Small intestine (tissue), 7 donors: ENCODE data around the gene PPA1. TPM values are rescaled to one million over a fixed set of nuclear protein-coding genes. Genes with fewer than 3 reads are reported as not detected.
A peak's percentile ranks its signal among the peaks of the same experiment; 100 is the strongest.

Experiments used
- DNase-seq, 2 donors: peaks; one replicate each; pipeline versions ENCODE4 v3.0.0 to v3.0.0-alpha.2; 2013
- FAIRE-seq: peaks from 2 replicates; lab custom pipeline; 2012; peaks lifted over from hg19 to GRCh38; lab: Jason Lieb, UNC
- H3K27ac ChIP-seq, 3 donors: one replicate each; pipeline ENCODE4 v1.5.1; 2013; ENCODE audit warnings: low read length in 2 of 3, mild to moderate bottlenecking in 2 of 3, control low read depth in 1 of 3, inconsistent platforms in 1 of 3, low read depth in 1 of 3, moderate library complexity in 1 of 3
- H3K27me3 ChIP-seq, 3 donors: one replicate each; pipeline ENCODE4 v1.6.1; 2013; ENCODE audit warnings: low read length in 3 of 3, inconsistent platforms in 1 of 3; ENCODE audit not compliant: control insufficient read depth in 3 of 3, insufficient read depth in 3 of 3
- H3K36me3 ChIP-seq, 3 donors: one replicate each; pipeline ENCODE4 v1.6.1; 2013; ENCODE audit warnings: low read length in 3 of 3, inconsistent platforms in 1 of 3, low read depth in 1 of 3, mild to moderate bottlenecking in 1 of 3, moderate library complexity in 1 of 3; ENCODE audit not compliant: control insufficient read depth in 3 of 3, insufficient read depth in 2 of 3
- H3K4me1 ChIP-seq, 3 donors: one replicate each; pipeline ENCODE4 v1.6.1; 2013; ENCODE audit warnings: low read length in 2 of 3, inconsistent platforms in 1 of 3, low read depth in 1 of 3, mild to moderate bottlenecking in 1 of 3, moderate library complexity in 1 of 3; ENCODE audit not compliant: control insufficient read depth in 3 of 3, insufficient read depth in 2 of 3
- H3K4me3 ChIP-seq, 3 donors: one replicate each; pipeline ENCODE4 v1.5.1; 2013; ENCODE audit warnings: low read length in 3 of 3, control low read depth in 1 of 3, inconsistent platforms in 1 of 3, low read depth in 1 of 3, mild to moderate bottlenecking in 1 of 3, moderate library complexity in 1 of 3
- H3K9me3 ChIP-seq, 2 donors: one replicate each; pipeline ENCODE4 v1.6.1; 2013; ENCODE audit warnings: low read depth in 1 of 2, low read length in 1 of 2; ENCODE audit not compliant: control insufficient read depth in 2 of 2, insufficient read depth in 1 of 2
- WGBS, 3 donors: extraction: QIAGEN DNeasy Blood & Tissue Kit; methylation state at CpG; one replicate each; pipeline ENCODE4 v1.1.7; 2013; 5-methylcytosine and 5-hydroxymethylcytosine counted together
- polyA plus RNA-seq, 4 donors: library from polyadenylated mRNA; stranded (reverse) in 3 of 4; unstranded in 1 of 4; fragments of 200-250 nt in 3 of 4; fragments of 120-200 nt in 1 of 4; gene quantifications; one replicate each; pipeline versions ENCODE4 v1.2.1 to v1.2.3, GENCODE V29; 2013
- donor health status: healthy with polysubstance abuse.
- donor health status: control.
- donor health status: control.
- donor health status: Bipolar disorder and iron deficiency.
- donor health status: healthy.

Gene PPA1
- polyA plus RNA-seq, 4 donors = 103 to 383 (median 203) TPM

- H3K27ac ChIP-seq = no peak overlapping the region
- FAIRE-seq (no peak), DNase-seq (no peak)
Measured at GRCh38 chr10:70271996-70272924, 39.0 kb upstream of the PPA1 start.

GRCh38 chr10:70270952-70271351 lies 37.7 kb upstream of the PPA1 start:
- FAIRE-seq (no peak), DNase-seq (no peak)
- H3K4me3 ChIP-seq = no peak overlapping the region
- peaks cover 0 to 6% (median 3%) of the 10 kb centered on the region in 3 donors for H3K4me1 ChIP-seq
- H3K27me3 ChIP-seq = no peaks in the 10 kb centered on the region
- H3K36me3 ChIP-seq = no peaks in the 10 kb centered on the region
- no peak overlapping the region for H3K27ac ChIP-seq
- 70 to 81% (median 78%) methylated on average over 2 of the region's 2 CpGs for WGBS, 3 donors
- peaks cover 0 to 2% of the 10 kb centered on the region in 2 donors for H3K9me3 ChIP-seq

More at GRCh38 chr10:70271996-70272924, 39.0 kb upstream of the PPA1 start:
- Histone ChIP-seq H3K4me3 (no peak overlapping the region), H3K4me1 (peaks cover 0 to 3% (median 2%) of the 10 kb centered on the region in 3 donors), H3K9me3 (peaks cover 0 to 2% of the 10 kb centered on the region in 2 donors), H3K27me3 (peaks cover 0 to 9% (median 0%) of the 10 kb centered on the region in 3 donors), H3K36me3 (no peaks in the 10 kb centered on the region)
- 69 to 79% (median 72%) methylated on average over 17 of the region's 17 CpGs for WGBS, 3 donors

DNA sequence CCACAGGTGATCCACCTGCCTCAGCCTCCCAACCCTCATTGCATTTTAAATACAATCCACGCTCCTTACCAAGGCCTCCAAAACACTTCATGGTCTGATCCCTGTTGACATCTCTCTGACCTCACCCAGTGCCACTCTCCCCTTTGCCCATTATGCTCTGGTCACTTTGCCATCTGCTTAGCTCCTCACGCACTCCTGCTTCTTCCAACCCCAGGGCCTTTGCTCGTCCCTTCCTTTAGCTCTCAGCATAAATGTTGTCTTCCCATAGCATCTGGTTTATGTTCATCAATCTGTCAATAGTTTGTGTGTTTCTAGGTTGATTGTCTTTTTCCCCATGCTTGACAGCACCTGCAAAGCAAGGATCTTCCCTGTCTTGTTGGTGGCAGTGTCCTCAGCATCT lies 36.5 kb upstream of the PPA1 start:
- FAIRE-seq = no peak
- Histone ChIP-seq H3K27ac (no peak overlapping the region), H3K4me3 (no peak overlapping the region), H3K4me1 (peaks cover 0 to 6% (median 3%) of the 10 kb centered on the region in 3 donors), H3K9me3 (no peaks in the 10 kb centered on the region), H3K36me3 (no peaks in the 10 kb centered on the region), H3K27me3 (no peaks in the 10 kb centered on the region)
- WGBS, 3 donors = 94 to 98% (median 96%) methylated on average over 3 of the region's 3 CpGs
- DNase-seq = no peak

DNA sequence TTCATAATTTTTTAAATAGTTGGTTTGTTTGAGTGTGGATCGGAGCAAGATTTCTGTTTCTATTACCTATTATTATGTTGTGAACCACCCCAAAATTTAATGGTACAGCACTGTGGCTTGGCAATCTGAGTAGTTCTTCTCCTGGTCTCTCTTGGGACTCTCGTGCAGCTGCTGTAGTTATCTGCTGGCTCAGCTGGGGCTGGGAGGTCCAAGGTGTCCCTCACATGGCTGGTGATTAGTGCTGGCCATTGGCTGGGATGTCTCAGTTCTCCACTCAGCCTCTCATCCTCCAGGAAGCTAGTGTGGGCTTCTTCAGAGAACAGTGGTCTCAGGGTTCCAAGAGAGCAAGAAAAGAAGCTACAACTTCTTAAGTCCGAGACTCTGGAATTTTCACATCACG lies 35.1 kb upstream of the PPA1 start:
- Histone ChIP-seq H3K4me1 (peaks cover 0 to 6% (median 3%) of the 10 kb centered on the region in 3 donors), H3K27ac (no peak overlapping the region), H3K36me3 (no peaks in the 10 kb centered on the region), H3K27me3 (no peaks in the 10 kb centered on the region), H3K9me3 (no peaks in the 10 kb centered on the region), H3K4me3 (no peak overlapping the region)
- WGBS, 3 donors = 89 to 91% (median 91%) methylated on average over 4 of the region's 4 CpGs
- DNase-seq = no peak
- FAIRE-seq = no peak

DNA sequence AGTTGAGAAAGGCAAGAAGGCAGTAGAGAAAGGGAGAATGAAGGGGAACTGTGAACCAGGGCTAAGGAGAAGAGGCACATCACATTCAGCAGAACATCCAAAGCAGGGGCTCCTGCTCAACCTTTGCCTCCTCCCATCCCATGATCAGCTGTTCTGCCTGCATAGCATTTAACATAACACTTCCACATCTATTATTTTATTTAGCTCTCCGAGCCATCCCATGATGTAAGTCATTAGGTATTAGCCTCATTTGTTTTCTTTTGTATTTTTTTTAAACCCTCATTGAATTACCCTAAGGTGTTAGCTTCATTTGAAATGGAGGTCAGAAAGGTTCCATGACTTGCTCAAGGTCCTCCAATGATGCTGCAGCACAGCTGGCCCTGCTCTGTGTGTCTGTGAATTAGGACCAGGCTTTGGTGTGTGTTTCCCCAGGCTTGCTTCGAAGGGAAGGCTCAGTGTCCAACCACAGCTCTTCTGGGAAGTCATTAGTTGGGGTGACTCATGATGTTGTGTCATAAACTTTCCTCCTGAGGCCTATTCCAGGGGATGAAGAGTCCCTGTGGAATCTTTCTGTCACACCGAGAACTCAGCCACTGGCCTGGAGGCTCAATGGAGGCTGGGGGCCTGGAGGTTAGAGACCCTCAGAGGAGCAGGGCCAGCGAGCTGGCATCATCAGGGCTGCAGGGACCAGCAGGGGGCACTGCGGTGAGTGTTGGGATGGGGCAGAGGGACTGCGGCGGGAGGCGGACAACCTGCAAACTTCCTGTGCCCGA lies 34.1 kb upstream of the PPA1 start:
- peak overlapping the region in 2 of 3 donors; percentile 14 to 25 for H3K27ac ChIP-seq
- peaks cover 0 to 6% (median 0%) of the 10 kb centered on the region in 3 donors for H3K4me1 ChIP-seq
- no peaks in the 10 kb centered on the region for H3K9me3 ChIP-seq
- DNase-seq (peak; percentile 64 to 71), FAIRE-seq (no peak)
- no peaks in the 10 kb centered on the region for H3K27me3 ChIP-seq
- WGBS, 3 donors = 61 to 69% (median 69%) methylated on average over 9 of the region's 9 CpGs
- H3K36me3 ChIP-seq = no peaks in the 10 kb centered on the region
- H3K4me3 ChIP-seq = no peak overlapping the region

DNA sequence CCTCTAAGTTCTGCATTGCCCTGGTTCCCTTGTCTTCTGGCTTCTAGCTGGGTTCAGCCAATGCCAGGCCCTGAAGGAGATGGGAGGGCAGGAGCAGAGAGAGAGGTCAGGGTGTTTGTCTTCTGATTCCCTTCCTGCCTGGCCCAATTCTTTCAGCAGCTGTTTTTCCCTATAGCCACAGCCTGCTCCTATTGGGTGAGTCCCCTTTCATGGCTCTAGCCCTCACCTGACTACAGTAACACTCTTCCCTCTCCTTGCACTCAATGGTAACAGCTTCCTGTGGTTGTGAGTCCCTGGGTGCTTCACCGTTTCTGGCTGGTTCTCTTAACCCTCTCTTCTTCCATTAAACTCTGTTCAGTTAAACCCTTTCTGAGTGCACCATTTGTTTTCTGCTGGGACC lies 33.5 kb upstream of the PPA1 start:
- FAIRE-seq = no peak

DNA sequence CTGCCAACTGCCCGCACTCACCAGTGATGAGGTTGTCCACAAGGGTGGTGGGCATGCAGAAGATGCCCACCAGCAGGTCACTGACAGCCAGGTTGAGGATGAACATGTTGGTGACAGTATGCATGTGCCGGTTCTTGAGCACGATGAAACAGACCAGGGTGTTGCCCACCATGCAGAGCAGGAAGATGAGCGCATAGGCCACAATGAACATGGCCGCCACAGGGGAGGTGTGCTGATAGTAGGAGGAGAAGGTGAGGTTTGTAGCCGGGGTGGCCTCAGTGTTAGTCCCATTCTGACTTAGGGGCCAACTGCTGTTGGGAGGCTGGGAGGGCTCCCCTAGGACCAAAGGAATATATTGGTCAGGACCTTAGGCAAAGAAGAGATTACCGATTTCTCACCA lies 32.8 kb upstream of the PPA1 start:
- WGBS, 3 donors = 93 to 95% (median 95%) methylated on average over 7 of the region's 7 CpGs
- FAIRE-seq = no peak
- no peak for DNase-seq
- no peaks in the 10 kb centered on the region for H3K36me3 ChIP-seq
- H3K27me3 ChIP-seq = no peaks in the 10 kb centered on the region
- no peak overlapping the region for H3K27ac ChIP-seq
- no peak overlapping the region for H3K4me3 ChIP-seq
- peaks cover 0 to 6% (median 0%) of the 10 kb centered on the region in 3 donors for H3K4me1 ChIP-seq
- H3K9me3 ChIP-seq = peaks cover 0 to 7% of the 10 kb centered on the region in 2 donors

More for the DNA sequence above, 33.5 kb upstream of the PPA1 start:
- DNase-seq = no peak
- Histone ChIP-seq H3K27me3 (no peaks in the 10 kb centered on the region), H3K4me1 (peaks cover 0 to 6% (median 0%) of the 10 kb centered on the region in 3 donors), H3K27ac (peak overlapping the region in 1 of 3 donors; percentile 7), H3K36me3 (no peaks in the 10 kb centered on the region), H3K9me3 (peaks cover 0 to under 1% of the 10 kb centered on the region in 2 donors), H3K4me3 (no peak overlapping the region)
- 38 to 71% (median 57%) methylated on average over 1 of the region's 1 CpG for WGBS, 3 donors

DNA sequence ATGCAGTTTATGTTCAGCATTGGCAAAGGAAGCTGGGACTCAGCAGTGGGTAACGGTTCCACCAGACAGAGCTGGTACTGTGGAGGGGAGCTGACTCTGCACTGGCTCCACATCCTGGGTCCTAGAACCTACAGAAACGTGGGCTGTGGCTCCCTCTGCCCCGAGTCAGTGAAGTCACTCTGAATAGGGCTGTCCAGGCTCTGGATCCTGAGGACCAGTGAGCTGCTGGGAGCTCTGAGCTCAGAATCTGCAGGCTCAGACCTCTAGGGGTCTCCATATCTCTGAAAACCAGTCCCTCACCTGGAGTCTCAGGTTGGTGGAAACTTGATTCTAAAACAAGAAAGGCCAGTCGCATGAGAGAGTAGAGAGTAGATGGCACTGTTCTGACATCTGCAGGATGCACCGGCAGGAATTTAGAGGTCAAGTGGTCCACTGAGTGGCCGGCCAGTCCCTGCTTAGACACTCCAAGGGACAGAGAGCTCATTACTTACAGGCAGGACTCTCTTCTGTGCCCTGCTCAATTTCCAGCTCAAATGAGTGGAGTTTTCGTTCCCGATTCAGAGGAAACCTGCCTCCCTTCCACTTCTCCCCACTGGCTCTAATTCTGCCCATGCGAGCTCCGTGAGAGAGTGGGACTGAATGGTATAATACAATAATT lies 31.9 kb upstream of the PPA1 start:
- no peak overlapping the region for H3K4me3 ChIP-seq
- 52 to 61% (median 52%) methylated on average over 10 of the region's 10 CpGs for WGBS, 3 donors
- peaks cover 0 to 6% (median 0%) of the 10 kb centered on the region in 3 donors for H3K4me1 ChIP-seq
- H3K27ac ChIP-seq = no peak overlapping the region
- no peak for FAIRE-seq
- H3K36me3 ChIP-seq = no peaks in the 10 kb centered on the region
- no peaks in the 10 kb centered on the region for H3K27me3 ChIP-seq
- DNase-seq = peak in 1 of 2 donors; percentile 41
- H3K9me3 ChIP-seq = peaks cover 0 to 9% of the 10 kb centered on the region in 2 donors
